Caco-2 (cell line): ENCODE data around the gene RGMA. TPM values are rescaled to one million over a fixed set of nuclear protein-coding genes. Genes with fewer than 3 reads are reported as not detected.

Experiments used
- BruUV-seq: library from RNA; stranded (reverse); fragments of 400-500 nt; replicated peaks from 2 replicates; lab custom pipeline; 2021; lab: Mats Ljungman, UMichigan
- CTCF ChIA-PET: fragments of 300-600 bp; sonication (Branson Sonifier 250); formaldehyde crosslinking; loops from one replicate; lab custom pipeline; 2022; ENCODE audit warnings: antibody characterized with exemption; lab: Charles Lee
- POLR2A ChIA-PET: fragments of 300-600 bp; sonication (Branson Sonifier 250); formaldehyde crosslinking; loops from one replicate; lab custom pipeline; 2022; ENCODE audit warnings: antibody characterized with exemption; lab: Charles Lee
- DNase-seq, 2 experiments: peaks; one replicate each; pipeline versions ENCODE4 v3.0.0 to v3.0.0-alpha.2; 2020 to 2022
- H3K27me3 ChIP-seq: replicated peaks from 2 replicates; pipeline ENCODE4 v1.6.0; 2011; ENCODE audit warnings: low read length; ENCODE audit not compliant: control insufficient read depth, insufficient read depth
- H3K36me3 ChIP-seq: 2 replicates; pipeline ENCODE4 v1.5.1; 2011; ENCODE audit warnings: low read length; ENCODE audit not compliant: control insufficient read depth, insufficient read depth
- H3K4me1 ChIP-seq: fragments of 250-450 bp; sonication (Bioruptor Pico); 2 replicates; pipeline ENCODE4 v1.5.1; 2020; ENCODE audit warnings: mild to moderate bottlenecking
- H3K4me3 ChIP-seq: 2 replicates; pipeline ENCODE4 v1.5.1; 2011; ENCODE audit warnings: low read depth, mild to moderate bottlenecking, control low read depth, low read length
- H3K9me3 ChIP-seq: fragments of 250-450 bp; sonication (Bioruptor Pico); 2 replicates; pipeline ENCODE4 v1.5.1; 2020; ENCODE audit warnings: mild to moderate bottlenecking, moderate library complexity
- H3K27ac Mint-ChIP-seq: one replicate; pipeline ENCODE4 v1.8.0; 2022; ENCODE audit warnings: mixed read lengths; ENCODE audit not compliant: unreplicated experiment
- H3K27me3 Mint-ChIP-seq: one replicate; pipeline ENCODE4 v1.8.0; 2022; ENCODE audit warnings: mixed read lengths; ENCODE audit not compliant: insufficient read depth, unreplicated experiment
- H3K36me3 Mint-ChIP-seq: one replicate; pipeline ENCODE4 v1.8.0; 2022; ENCODE audit warnings: mild to moderate bottlenecking, mixed read lengths; ENCODE audit not compliant: insufficient read depth, unreplicated experiment
- H3K4me1 Mint-ChIP-seq: one replicate; pipeline ENCODE4 v1.8.0; 2022; ENCODE audit warnings: low read depth, mixed read lengths; ENCODE audit not compliant: unreplicated experiment
- H3K4me3 Mint-ChIP-seq: one replicate; pipeline ENCODE4 v1.8.0; 2022; ENCODE audit warnings: mild to moderate bottlenecking, moderate library complexity, mixed read lengths; ENCODE audit not compliant: unreplicated experiment
- H3K9me3 Mint-ChIP-seq: one replicate; pipeline ENCODE4 v1.8.0; 2022; ENCODE audit warnings: mixed read lengths; ENCODE audit not compliant: unreplicated experiment
- CTCF ChIP-seq, 2 experiments: fragments of 200-600 bp in 1 of 2; IDR thresholded peaks; 1 replicate in 1 of 2; 2 replicates in 1 of 2; pipeline versions ENCODE4 v1.5.1 to v1.8.0; 2011 to 2022; ENCODE audit warnings: antibody characterized with exemption in 1 of 2, control low read depth in 1 of 2, inconsistent platforms in 1 of 2, low read depth in 1 of 2, low read length in 1 of 2, mild to moderate bottlenecking in 1 of 2, moderate library complexity in 1 of 2; ENCODE audit not compliant: insufficient read depth in 1 of 2, severe bottlenecking in 1 of 2, unreplicated experiment in 1 of 2
- intact Hi-C: fragments of 100-400 bp; cut with micrococcal nuclease; formaldehyde crosslinking; loops from one replicate; pipeline ENCODE4 v1.10.0; 2022; ENCODE audit not compliant: unreplicated experiment
- total RNA-seq: library from RNA; stranded (reverse); gene quantifications from 2 replicates; pipeline ENCODE4 v1.2.3, GENCODE V29; 2022

Gene RGMA
- total RNA-seq, 1 experiment from 2014 or later: 4.5 TPM

GRCh38 chr15:93049914-93050578 is 39.0 kb downstream of the RGMA start:
- Histone ChIP-seq H3K4me3 (no peak overlapping the region), H3K4me1 (no peaks in the 10 kb centered on the region), H3K9me3 (0 out of 2 replicates have a peak, but pooled peaks cover 6% of the 10 kb centered on the region), H3K36me3 (no peaks in the 10 kb centered on the region), H3K27me3 (no peaks in the 10 kb centered on the region)
- Mint-ChIP-seq H3K9me3 (peaks cover 12% of the 10 kb centered on the region), H3K4me3 (no peak overlapping the region), H3K4me1 (no peaks in the 10 kb centered on the region), H3K27ac (no peak overlapping the region), H3K27me3 (no peaks in the 10 kb centered on the region), H3K36me3 (peaks cover 22% of the 10 kb centered on the region)
- no peak for DNase-seq
- no peak for TF ChIP-seq CTCF (IDR thresholded peaks at IDR 0.05; ENCODE audit: insufficient read depth in 1 of 2, low read depth in 1 of 2, low read length in 1 of 2, severe bottlenecking in 1 of 2, unreplicated experiment in 1 of 2)
- BruUV-seq: no TSS peak
- ChIA-PET CTCF (no interaction called here), POLR2A (interaction anchor here (0.6 kb wide), 1 partner anchor 9 kb away, joined by 7 read pairs; no protein-coding TSS in a partner anchor)
- intact Hi-C loops: no loop called here

- H3K4me3 Mint-ChIP-seq: no peak overlapping the region
- Histone ChIP-seq H3K36me3 (no peaks in the 10 kb centered on the region), H3K27me3 (no peaks in the 10 kb centered on the region), H3K9me3 (0 out of 2 replicates have a peak, but pooled peaks cover 6% of the 10 kb centered on the region), H3K4me3 (no peak overlapping the region), H3K4me1 (no peaks in the 10 kb centered on the region)
- ChIA-PET CTCF (no interaction called here), POLR2A (no interaction called here)
- H3K27me3 Mint-ChIP-seq: no peaks in the 10 kb centered on the region
- DNase-seq: no peak
- H3K9me3 Mint-ChIP-seq: peaks cover 12% of the 10 kb centered on the region
- H3K36me3 Mint-ChIP-seq: peaks cover 27% of the 10 kb centered on the region
- no peak for TF ChIP-seq CTCF (IDR thresholded peaks at IDR 0.05; ENCODE audit: insufficient read depth in 1 of 2, low read depth in 1 of 2, low read length in 1 of 2, severe bottlenecking in 1 of 2, unreplicated experiment in 1 of 2)
- no peaks in the 10 kb centered on the region for H3K4me1 Mint-ChIP-seq
- intact Hi-C loops: no loop called here
- no peak overlapping the region for H3K27ac Mint-ChIP-seq
- no TSS peak for BruUV-seq
Measured at GRCh38 chr15:93049233-93049632, 39.8 kb downstream of the RGMA start.

- Mint-ChIP-seq H3K4me3 (no peak overlapping the region), H3K9me3 (peaks cover 12% of the 10 kb centered on the region), H3K27me3 (no peaks in the 10 kb centered on the region), H3K27ac (no peak overlapping the region), H3K4me1 (no peaks in the 10 kb centered on the region), H3K36me3 (peaks cover 29% of the 10 kb centered on the region)
- no TSS peak for BruUV-seq
- Histone ChIP-seq H3K4me3 (no peak overlapping the region), H3K4me1 (no peaks in the 10 kb centered on the region), H3K36me3 (no peaks in the 10 kb centered on the region), H3K27me3 (no peaks in the 10 kb centered on the region), H3K9me3 (0 out of 2 replicates have a peak, but pooled peaks cover 6% of the 10 kb centered on the region)
- ChIA-PET CTCF (no interaction called here), POLR2A (no interaction called here)
- intact Hi-C loops: no loop called here
- no peak for DNase-seq
- TF ChIP-seq CTCF (IDR thresholded peaks at IDR 0.05; ENCODE audit: insufficient read depth in 1 of 2, low read depth in 1 of 2, low read length in 1 of 2, severe bottlenecking in 1 of 2, unreplicated experiment in 1 of 2): no peak
Measured at GRCh38 chr15:93048759-93049161, 40.3 kb downstream of the RGMA start.
